Ishikawa (cell line): Measurements from ENCODE around the gene IFNA13.

Experiments used
- CEBPB ChIP-seq: IDR thresholded peaks from 2 replicates; pipeline ENCODE4 v1.6.1; 2012
- CREB1 ChIP-seq: IDR thresholded peaks from 2 replicates; pipeline ENCODE4 v1.6.1; 2012; ENCODE audit warnings: low read depth
- EGR1 ChIP-seq: IDR thresholded peaks from 2 replicates; pipeline ENCODE4 v1.6.1; 2012
- EP300 ChIP-seq: IDR thresholded peaks from 2 replicates; pipeline ENCODE4 v1.6.1; 2012; ENCODE audit warnings: borderline replicate concordance
- FOXM1 ChIP-seq: IDR thresholded peaks from 2 replicates; pipeline ENCODE4 v1.6.1; 2012; ENCODE audit warnings: low read depth, borderline replicate concordance
- MAX ChIP-seq: IDR thresholded peaks from 2 replicates; pipeline ENCODE4 v1.6.1; 2012
- NFIC ChIP-seq: IDR thresholded peaks from 2 replicates; pipeline ENCODE4 v1.6.1; 2012
- RAD21 ChIP-seq: IDR thresholded peaks from 2 replicates; pipeline ENCODE4 v1.6.1; 2012; ENCODE audit warnings: low read depth
- TAF1 ChIP-seq: IDR thresholded peaks from 2 replicates; pipeline ENCODE4 v1.6.1; 2012; ENCODE audit warnings: low read depth, mild to moderate bottlenecking
- TCF12 ChIP-seq: IDR thresholded peaks from 2 replicates; pipeline ENCODE4 v1.6.1; 2012; ENCODE audit warnings: low read depth
- TEAD4 ChIP-seq: IDR thresholded peaks from 2 replicates; pipeline ENCODE4 v1.6.1; 2012
- YY1 ChIP-seq: IDR thresholded peaks from 2 replicates; pipeline ENCODE4 v1.6.1; 2012; ENCODE audit warnings: low read depth
- ZBTB7A ChIP-seq: IDR thresholded peaks from 2 replicates; pipeline ENCODE4 v1.6.1; 2012; ENCODE audit warnings: low read depth
- TF ChIP-seq, protein P1 (sequence below): IDR thresholded peaks from 2 replicates; pipeline ENCODE4 v1.6.1; 2012
- TF ChIP-seq, protein P2 (sequence below): IDR thresholded peaks from 2 replicates; pipeline ENCODE4 v1.6.1; 2012; ENCODE audit warnings: low read depth, mild to moderate bottlenecking

Gene IFNA13

GRCh38 chr9:21367957-21368356 is at the start of gene IFNA13:
TSS of gene IFNA13 (minus strand) at chr9:21368057. CDS start at chr9:21368010, 47 bp downstream.
- TF ChIP-seq CREB1 = no peak
- no peak for TF ChIP-seq RAD21
- no peak for TF ChIP-seq TEAD4
- no peak for TF ChIP-seq NFIC
- no peak for TF ChIP-seq EGR1
- TF ChIP-seq, protein P1, sequence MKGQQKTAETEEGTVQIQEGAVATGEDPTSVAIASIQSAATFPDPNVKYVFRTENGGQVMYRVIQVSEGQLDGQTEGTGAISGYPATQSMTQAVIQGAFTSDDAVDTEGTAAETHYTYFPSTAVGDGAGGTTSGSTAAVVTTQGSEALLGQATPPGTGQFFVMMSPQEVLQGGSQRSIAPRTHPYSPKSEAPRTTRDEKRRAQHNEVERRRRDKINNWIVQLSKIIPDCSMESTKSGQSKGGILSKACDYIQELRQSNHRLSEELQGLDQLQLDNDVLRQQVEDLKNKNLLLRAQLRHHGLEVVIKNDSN = no peak

DNA sequence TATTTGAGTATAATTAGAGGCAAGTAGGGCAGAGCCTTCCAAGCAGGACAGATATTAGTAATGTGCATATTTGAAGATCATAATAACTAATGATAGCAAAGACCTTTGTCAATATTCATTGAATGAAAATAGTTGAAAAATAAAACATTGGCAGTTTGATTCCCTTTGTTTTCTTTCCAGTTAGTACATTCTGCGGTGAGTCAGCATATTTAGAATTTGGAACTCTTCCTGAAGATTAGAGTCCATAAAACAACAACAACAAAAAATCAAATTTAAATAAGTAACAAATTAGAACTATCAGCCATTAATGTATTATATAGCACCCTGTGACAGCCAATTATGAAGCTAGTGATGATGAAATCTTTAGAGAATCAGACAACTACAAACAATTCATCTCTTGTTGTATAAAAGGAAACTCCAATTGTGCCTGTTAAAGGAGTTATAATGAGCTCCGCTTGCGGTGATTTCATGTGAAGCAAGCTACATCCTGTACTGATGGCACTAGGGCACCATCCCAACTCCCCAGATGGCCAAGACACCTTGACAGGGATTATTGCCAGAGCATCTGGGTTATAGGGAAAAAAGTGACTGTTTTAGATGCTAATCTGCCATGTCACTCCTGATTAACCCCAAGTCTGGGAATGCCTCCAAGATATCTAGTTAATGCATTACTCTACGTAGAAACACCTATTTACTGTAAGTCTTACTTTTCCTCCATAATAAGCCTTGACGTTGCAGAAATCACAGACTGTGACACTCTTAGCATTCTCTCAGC is 47.8 kb upstream of the IFNA13 start:
- TF ChIP-seq TAF1 = no peak

GRCh38 chr9:21414220-21414940 is 46.5 kb upstream of the IFNA13 start:
- TF ChIP-seq TCF12 (no peak), CREB1 (no peak), MAX (no peak), TAF1 (no peak), CEBPB (no peak), ZBTB7A (no peak)
- TF ChIP-seq, protein P2, sequence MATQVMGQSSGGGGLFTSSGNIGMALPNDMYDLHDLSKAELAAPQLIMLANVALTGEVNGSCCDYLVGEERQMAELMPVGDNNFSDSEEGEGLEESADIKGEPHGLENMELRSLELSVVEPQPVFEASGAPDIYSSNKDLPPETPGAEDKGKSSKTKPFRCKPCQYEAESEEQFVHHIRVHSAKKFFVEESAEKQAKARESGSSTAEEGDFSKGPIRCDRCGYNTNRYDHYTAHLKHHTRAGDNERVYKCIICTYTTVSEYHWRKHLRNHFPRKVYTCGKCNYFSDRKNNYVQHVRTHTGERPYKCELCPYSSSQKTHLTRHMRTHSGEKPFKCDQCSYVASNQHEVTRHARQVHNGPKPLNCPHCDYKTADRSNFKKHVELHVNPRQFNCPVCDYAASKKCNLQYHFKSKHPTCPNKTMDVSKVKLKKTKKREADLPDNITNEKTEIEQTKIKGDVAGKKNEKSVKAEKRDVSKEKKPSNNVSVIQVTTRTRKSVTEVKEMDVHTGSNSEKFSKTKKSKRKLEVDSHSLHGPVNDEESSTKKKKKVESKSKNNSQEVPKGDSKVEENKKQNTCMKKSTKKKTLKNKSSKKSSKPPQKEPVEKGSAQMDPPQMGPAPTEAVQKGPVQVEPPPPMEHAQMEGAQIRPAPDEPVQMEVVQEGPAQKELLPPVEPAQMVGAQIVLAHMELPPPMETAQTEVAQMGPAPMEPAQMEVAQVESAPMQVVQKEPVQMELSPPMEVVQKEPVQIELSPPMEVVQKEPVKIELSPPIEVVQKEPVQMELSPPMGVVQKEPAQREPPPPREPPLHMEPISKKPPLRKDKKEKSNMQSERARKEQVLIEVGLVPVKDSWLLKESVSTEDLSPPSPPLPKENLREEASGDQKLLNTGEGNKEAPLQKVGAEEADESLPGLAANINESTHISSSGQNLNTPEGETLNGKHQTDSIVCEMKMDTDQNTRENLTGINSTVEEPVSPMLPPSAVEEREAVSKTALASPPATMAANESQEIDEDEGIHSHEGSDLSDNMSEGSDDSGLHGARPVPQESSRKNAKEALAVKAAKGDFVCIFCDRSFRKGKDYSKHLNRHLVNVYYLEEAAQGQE = no peak

- TF ChIP-seq CREB1 (no peak), TEAD4 (no peak), RAD21 (no peak), YY1 (no peak), TAF1 (no peak), EP300 (no peak), CEBPB (no peak), EGR1 (no peak), FOXM1 (no peak)
Measured at GRCh38 chr9:21413624-21414023, 45.8 kb upstream of the IFNA13 start.

DNA sequence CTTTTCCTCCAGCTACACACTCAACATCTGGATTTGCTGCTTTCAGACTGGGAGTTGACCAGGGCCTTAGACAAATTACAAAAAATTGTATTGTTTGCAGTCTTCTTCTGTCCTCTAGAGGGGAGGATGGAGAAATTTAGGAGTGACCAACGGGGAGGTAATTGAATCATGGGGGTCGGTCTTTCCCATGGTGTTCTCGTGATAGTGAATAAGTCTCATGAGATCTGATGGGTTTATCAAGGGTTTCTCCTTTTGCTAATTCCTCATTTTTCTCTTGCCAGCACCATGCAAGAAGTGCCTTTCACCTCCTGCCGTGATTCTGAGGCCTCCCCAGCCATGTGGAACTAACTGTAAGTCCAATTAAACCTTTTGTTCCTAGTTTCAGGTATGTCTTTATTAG is 45.3 kb upstream of the IFNA13 start:
- TF ChIP-seq TEAD4 (no peak), MAX (no peak), EP300 (no peak), CEBPB (no peak), YY1 (no peak), EGR1 (no peak)
- TF ChIP-seq, protein P2 = no peak

- no peak for TF ChIP-seq MAX
Measured at GRCh38 chr9:21412107-21412506, 44.2 kb upstream of the IFNA13 start.

DNA sequence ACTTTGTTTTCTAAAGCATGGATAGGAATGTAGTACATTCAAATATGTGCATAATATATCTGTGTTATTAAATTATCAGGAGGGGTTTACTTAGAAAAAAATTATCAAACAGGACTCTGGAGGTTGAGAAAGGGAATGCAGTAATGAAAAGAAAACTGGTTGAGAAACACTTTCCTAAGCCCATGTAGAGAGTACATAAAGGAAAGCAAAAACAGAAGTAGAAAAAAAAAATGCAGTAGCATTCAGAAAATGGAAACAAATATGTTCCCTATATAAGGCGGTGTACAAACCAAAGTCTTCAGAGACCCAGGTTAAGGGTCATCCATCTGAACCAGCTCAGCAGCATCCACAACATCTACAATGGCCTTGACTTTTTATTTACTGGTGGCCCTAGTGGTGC is 41.0 kb upstream of the IFNA13 start, which contains the start of gene IFNA8:
Gene IFNA8 (plus strand): TSS at position 301 of the 400 bp plus-strand sequence. CDS start 60 bp downstream, at position 361.
- no peak for TF ChIP-seq TEAD4
- no peak for TF ChIP-seq MAX
- TF ChIP-seq TAF1 = no peak
- no peak for TF ChIP-seq CEBPB
- TF ChIP-seq, protein P2 = no peak
- TF ChIP-seq YY1 = no peak
- no peak for TF ChIP-seq EP300
- TF ChIP-seq CREB1 = no peak
- TF ChIP-seq, protein P1 = no peak
- no peak for TF ChIP-seq RAD21
- no peak for TF ChIP-seq ZBTB7A
- TF ChIP-seq EGR1 = no peak
- TF ChIP-seq NFIC = no peak
- no peak for TF ChIP-seq TCF12
- no peak for TF ChIP-seq FOXM1
